GM23248 (cell line): Measurements from ENCODE around the gene AREG. TPM values are rescaled to one million over a fixed set of nuclear protein-coding genes. Genes with fewer than 3 reads are reported as not detected.

Experiments used
- DNase-seq: peaks from one replicate; pipeline ENCODE4 v3.0.0-alpha.2; 2015
- H2AFZ ChIP-seq: fragments of 200-600 bp; sonication (generic); 2 replicates; pipeline ENCODE4 v1.6.1; 2016; ENCODE audit warnings: antibody characterized with exemption
- H3F3A ChIP-seq: fragments of 200-600 bp; sonication (generic); 2 replicates; pipeline ENCODE4 v1.6.1; 2016; ENCODE audit warnings: mild to moderate bottlenecking, antibody characterized with exemption, mixed run types; ENCODE audit not compliant: insufficient read depth
- H3K27ac ChIP-seq: fragments of 200-600 bp; sonication (generic); 2 replicates; pipeline ENCODE4 v1.5.1; 2016; ENCODE audit warnings: mild to moderate bottlenecking
- H3K27me3 ChIP-seq: fragments of 200-600 bp; sonication (generic); replicated peaks from 2 replicates; pipeline ENCODE4 v1.6.1; 2016; ENCODE audit warnings: mild to moderate bottlenecking; ENCODE audit not compliant: insufficient read depth
- H3K36me3 ChIP-seq: fragments of 200-600 bp; sonication (generic); 2 replicates; pipeline ENCODE4 v1.6.1; 2016; ENCODE audit warnings: low read depth, mild to moderate bottlenecking
- H3K4me1 ChIP-seq: fragments of 200-600 bp; sonication (generic); 2 replicates; pipeline ENCODE4 v1.6.1; 2016; ENCODE audit warnings: mild to moderate bottlenecking; ENCODE audit not compliant: insufficient read depth
- H3K4me2 ChIP-seq: fragments of 200-600 bp; sonication (generic); one replicate; pipeline ENCODE4 v1.6.1; 2016; ENCODE audit warnings: mild to moderate bottlenecking; ENCODE audit not compliant: unreplicated experiment
- H3K4me3 ChIP-seq: fragments of 200-600 bp; sonication (generic); 2 replicates; pipeline ENCODE4 v1.5.1; 2016; ENCODE audit warnings: mild to moderate bottlenecking
- H3K79me2 ChIP-seq: fragments of 200-600 bp; sonication (generic); 2 replicates; pipeline ENCODE4 v1.6.1; 2016; ENCODE audit warnings: mild to moderate bottlenecking; ENCODE audit not compliant: insufficient read depth
- H3K9ac ChIP-seq: fragments of 200-600 bp; sonication (generic); 2 replicates; pipeline ENCODE4 v1.6.1; 2016; ENCODE audit warnings: mild to moderate bottlenecking
- H3K9me2 ChIP-seq: fragments of 200-600 bp; sonication (generic); 2 replicates; pipeline ENCODE4 v1.6.1; 2016; ENCODE audit warnings: mixed run types, mild to moderate bottlenecking, moderate library complexity; ENCODE audit not compliant: insufficient read depth
- H3K9me3 ChIP-seq: fragments of 200-600 bp; sonication (generic); one replicate; pipeline ENCODE4 v1.6.1; 2017; ENCODE audit warnings: low read depth
- H4K20me1 ChIP-seq: fragments of 200-600 bp; sonication (generic); 2 replicates; pipeline ENCODE4 v1.6.0; 2016; ENCODE audit not compliant: insufficient read depth
- EZH2 ChIP-seq: fragments of 200-600 bp; sonication (generic); IDR thresholded peaks from 2 replicates; pipeline ENCODE4 v1.6.1; 2018; ENCODE audit warnings: antibody characterized with exemption, mild to moderate bottlenecking; ENCODE audit not compliant: insufficient read depth, poor library complexity, severe bottlenecking
- EZH2phosphoT487 ChIP-seq: fragments of 200-600 bp; sonication (generic); IDR thresholded peaks from 2 replicates; pipeline ENCODE4 v1.6.1; 2018; ENCODE audit warnings: antibody characterized with exemption, moderate library complexity, mild to moderate bottlenecking, low read depth; ENCODE audit not compliant: insufficient read depth
- WGBS, 2 experiments: methylation state at CpG; one replicate each; pipeline ENCODE4 v1.1.6; 2015 to 2017; ENCODE audit warnings: low lambda C conversion rate in 2 of 2, low coverage in 1 of 2; ENCODE audit errors: missing lambda C conversion rate in 2 of 2; 5-methylcytosine and 5-hydroxymethylcytosine counted together
- in situ Hi-C: fragments of 300-500 bp; cut with MboI; formaldehyde crosslinking; loops from 2 replicates; pipeline ENCODE4 v1.15.0; 2020
- polyA plus RNA-seq: library from polyadenylated mRNA; unstranded; fragments of >200 nt; fragmentation: Nextera tagmentation; extraction: Ambion mirVana; gene quantifications from 2 replicates; pipeline ENCODE4 v1.2.1, GENCODE V29; 2016
- total RNA-seq: library from RNA; depleted of rRNA; stranded (reverse); fragments of >200 nt; shearing (Covaris generic); gene quantifications from 2 replicates; pipeline ENCODE4 v1.2.3, GENCODE V29; 2014

The AREG gene
- total and polyA plus RNA-seq, 2 experiments from 2014 or later: 0.76 to 0.97 TPM

DNA sequence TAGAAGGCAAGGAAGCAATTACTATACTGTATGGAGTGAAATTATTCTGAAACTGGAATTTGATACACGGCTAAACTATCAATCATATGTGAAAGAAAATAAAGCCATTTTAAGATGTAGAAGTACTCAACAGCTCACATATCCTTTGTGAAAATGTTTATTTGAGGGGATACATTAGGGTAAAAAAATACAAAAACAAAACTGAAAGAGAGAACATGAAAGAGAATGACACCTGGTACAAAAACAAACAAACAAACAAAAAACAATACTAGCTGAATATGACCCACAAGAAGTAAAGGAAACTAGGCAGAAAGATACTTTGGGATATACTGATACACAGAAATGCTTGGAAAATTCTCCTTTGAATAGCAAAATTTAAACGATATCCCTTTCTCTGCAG is 20.8 kb upstream of the AREG start:
- no peak overlapping the region for H3K9ac ChIP-seq
- no peak overlapping the region for H3K4me3 ChIP-seq

DNA sequence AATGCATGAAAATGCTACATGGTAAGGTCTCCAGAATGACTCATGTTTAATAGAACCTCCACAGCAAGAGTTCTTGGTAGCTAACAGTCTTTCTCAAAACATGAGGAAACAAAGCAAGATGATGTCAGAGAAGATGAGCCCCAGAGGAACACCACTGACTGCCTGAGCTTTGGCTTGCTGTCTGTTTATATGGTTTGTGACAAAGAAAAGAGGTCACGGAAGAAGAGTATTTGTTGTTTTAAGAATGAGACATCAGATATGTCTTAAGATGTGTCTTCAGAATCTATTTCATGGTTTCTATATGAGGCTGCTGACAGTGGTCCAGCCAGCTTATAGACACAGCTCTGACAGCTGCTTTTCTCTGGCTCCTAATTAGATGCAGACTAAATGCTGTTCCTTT is 18.8 kb upstream of the AREG start:
- no peak for TF ChIP-seq EZH2
- no peak for TF ChIP-seq EZH2phosphoT487
- peak overlapping the region; percentile 44 for H3K4me2 ChIP-seq
- no peaks in the 10 kb centered on the region for H3K9me3 ChIP-seq
- no peaks in the 10 kb centered on the region for H3K27me3 ChIP-seq
- H4K20me1 ChIP-seq: no peaks in the 10 kb centered on the region
- no peaks in the 10 kb centered on the region for H3K79me2 ChIP-seq
- no peaks in the 10 kb centered on the region for H3K9me2 ChIP-seq
- no peaks in the 10 kb centered on the region for H3K36me3 ChIP-seq
- H3K9ac ChIP-seq: no peak overlapping the region
- peaks cover 14% of the 10 kb centered on the region for H3F3A ChIP-seq
- H3K4me3 ChIP-seq: no peak overlapping the region
- no peak overlapping the region for H2AFZ ChIP-seq
- DNase-seq: peak; percentile 84
- in situ Hi-C loops: no loop called here
- H3K27ac ChIP-seq: peak overlapping the region; percentile 29
- peaks cover 12% of the 10 kb centered on the region for H3K4me1 ChIP-seq
- WGBS, 2 experiments: 0 to 3% methylated on average over 1 of the region's 1 CpG

More for the DNA sequence above, 20.8 kb upstream of the AREG start:
- Histone ChIP-seq H3K36me3 (no peaks in the 10 kb centered on the region), H3K9me3 (no peaks in the 10 kb centered on the region), H3K9me2 (no peaks in the 10 kb centered on the region), H2AFZ (no peak overlapping the region), H3K4me2 (no peak overlapping the region), H3K27me3 (no peaks in the 10 kb centered on the region), H3F3A (peaks cover 17% of the 10 kb centered on the region), H3K27ac (no peak overlapping the region), H3K4me1 (peaks cover 13% of the 10 kb centered on the region), H4K20me1 (no peaks in the 10 kb centered on the region), H3K79me2 (no peaks in the 10 kb centered on the region)
- in situ Hi-C loops: no loop called here
- TF ChIP-seq EZH2phosphoT487 (no peak), EZH2 (no peak)
- 87 to 90% methylated on average over 2 of the region's 2 CpGs for WGBS, 2 experiments
- no peak for DNase-seq

DNA sequence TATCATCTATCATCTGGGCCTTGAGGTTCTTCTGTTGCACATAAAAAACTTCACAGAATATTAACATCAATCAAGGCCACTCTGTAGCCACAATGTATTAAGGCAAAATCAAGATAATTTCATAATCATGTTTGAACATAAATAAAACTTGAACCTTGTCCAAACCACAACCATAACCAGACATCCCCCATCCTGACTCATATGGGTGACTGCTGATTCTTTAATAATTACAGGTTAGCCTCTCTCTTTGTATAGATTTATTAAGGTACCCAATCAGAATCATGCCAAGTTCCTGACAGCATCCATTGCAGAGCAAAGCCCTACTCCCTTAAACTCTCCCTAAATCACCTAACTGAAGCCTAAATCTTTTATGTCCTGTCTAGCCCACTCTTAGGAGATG is 16.7 kb upstream of the AREG start:
- Histone ChIP-seq H4K20me1 (no peaks in the 10 kb centered on the region), H3K27me3 (no peaks in the 10 kb centered on the region), H3K36me3 (no peaks in the 10 kb centered on the region), H3K4me1 (peaks cover 11% of the 10 kb centered on the region), H3K9me2 (no peaks in the 10 kb centered on the region), H2AFZ (no peak overlapping the region), H3K9me3 (no peaks in the 10 kb centered on the region), H3K4me2 (no peak overlapping the region), H3K27ac (no peak overlapping the region), H3K79me2 (no peaks in the 10 kb centered on the region), H3K4me3 (no peak overlapping the region), H3K9ac (no peak overlapping the region), H3F3A (peaks cover 19% of the 10 kb centered on the region)
- in situ Hi-C loops: no loop called here
- TF ChIP-seq EZH2 (no peak), EZH2phosphoT487 (no peak)
- DNase-seq: no peak

DNA sequence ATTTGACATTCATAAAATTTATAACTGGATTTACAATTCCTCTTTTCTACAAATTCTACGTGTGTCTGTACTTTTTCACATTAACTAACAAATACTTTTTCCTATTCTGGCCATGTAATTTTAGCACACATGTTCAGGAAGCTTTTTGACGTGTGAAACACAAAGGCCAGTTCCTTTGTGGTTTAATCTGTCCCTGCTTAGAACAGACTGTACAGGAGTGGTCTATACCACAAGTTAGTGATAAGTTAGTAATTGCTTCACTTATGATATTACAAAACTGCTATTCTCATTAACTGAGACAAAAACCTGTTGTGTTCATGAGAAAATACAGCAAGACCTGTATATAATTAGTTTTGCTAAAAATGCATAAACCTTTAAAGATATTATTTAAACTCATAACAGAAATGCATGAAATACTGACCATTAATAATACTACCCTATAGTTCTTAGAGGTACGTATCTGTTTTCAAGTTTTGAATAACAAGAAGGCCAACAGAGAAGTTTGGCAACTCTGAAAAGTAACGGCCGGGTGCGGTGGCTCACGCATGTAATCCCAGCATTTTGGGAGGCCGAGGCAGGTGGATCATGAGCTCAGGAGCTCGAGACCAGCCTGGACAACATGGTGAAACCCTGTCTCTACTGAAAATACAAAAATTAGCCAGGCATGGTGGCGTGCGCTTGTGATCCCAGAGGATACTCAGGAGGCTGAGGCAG is 13.7 kb upstream of the AREG start:
- no peak overlapping the region for H3K9ac ChIP-seq
- no peaks in the 10 kb centered on the region for H3K9me2 ChIP-seq
- no peaks in the 10 kb centered on the region for H3K27me3 ChIP-seq
- DNase-seq: no peak
- 74 to 77% methylated on average over 11 of the region's 11 CpGs for WGBS, 2 experiments
- no peaks in the 10 kb centered on the region for H3K9me3 ChIP-seq
- TF ChIP-seq EZH2: no peak
- TF ChIP-seq EZH2phosphoT487: no peak
- in situ Hi-C loops: no loop called here
- no peak overlapping the region for H3K4me2 ChIP-seq
- H3K4me3 ChIP-seq: no peak overlapping the region
- no peaks in the 10 kb centered on the region for H4K20me1 ChIP-seq
- no peaks in the 10 kb centered on the region for H3K36me3 ChIP-seq
- peaks cover 14% of the 10 kb centered on the region for H3F3A ChIP-seq
- H3K4me1 ChIP-seq: peaks cover 4% of the 10 kb centered on the region
- no peak overlapping the region for H2AFZ ChIP-seq
- H3K79me2 ChIP-seq: no peaks in the 10 kb centered on the region
- H3K27ac ChIP-seq: no peak overlapping the region

DNA sequence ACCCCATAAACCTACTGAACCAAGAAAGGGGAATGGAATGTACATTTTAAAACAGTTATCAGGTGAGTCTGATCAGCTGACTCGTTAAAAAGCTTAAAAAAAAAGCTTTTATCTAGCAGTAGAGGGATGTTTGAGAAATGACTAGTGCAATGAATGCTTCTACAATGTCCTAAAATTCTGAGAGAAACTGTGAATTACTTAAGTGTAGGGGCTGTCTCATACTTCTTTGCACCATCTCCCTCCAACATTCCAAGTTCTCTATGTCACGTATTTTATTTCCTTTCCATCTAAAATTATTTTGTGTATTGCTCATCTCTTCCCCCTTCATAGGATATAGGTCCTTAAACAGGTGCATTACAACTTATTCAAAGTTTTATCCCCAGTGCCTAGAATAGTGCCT is 11.9 kb upstream of the AREG start:
- Histone ChIP-seq H3F3A (peaks cover 8% of the 10 kb centered on the region; the same call in 1 of the 2 replicates), H3K4me1 (peaks cover 4% of the 10 kb centered on the region; the same call in 1 of the 2 replicates), H3K27ac (no peak overlapping the region), H4K20me1 (no peaks in the 10 kb centered on the region), H3K27me3 (no peaks in the 10 kb centered on the region), H3K4me3 (no peak overlapping the region), H3K9ac (no peak overlapping the region), H3K9me2 (no peaks in the 10 kb centered on the region), H3K79me2 (no peaks in the 10 kb centered on the region), H2AFZ (no peak overlapping the region), H3K36me3 (no peaks in the 10 kb centered on the region), H3K4me2 (no peak overlapping the region), H3K9me3 (no peaks in the 10 kb centered on the region)
- in situ Hi-C loops: no loop called here
- 15 to 18% methylated on average over 2 of the region's 2 CpGs for WGBS, 2 experiments
- DNase-seq: peak; percentile 65
- TF ChIP-seq EZH2: no peak
